ENCODE data around the gene SUPT4H1.

SUPT4H1 gene

GRCh38 chr17:58388302-58389190 is 36.5 kb upstream of the SUPT4H1 start:
- no peak overlapping the region for H3K27ac ChIP-seq (ENCODE audit: low read depth, low read length)
- no peak overlapping the region for H3K9ac ChIP-seq (ENCODE audit: low read length)
- H3K36me3 ChIP-seq (ENCODE audit: control insufficient read depth, insufficient read depth, low read length), result no peaks in the 10 kb centered on the region
- peaks cover 44% of the 10 kb centered on the region for H3K4me1 ChIP-seq (ENCODE audit: control insufficient read depth, insufficient read depth, low read length)
- peak overlapping the region; percentile 36 for H3K4me3 ChIP-seq (ENCODE audit: low read depth, low read length)
- H3K27me3 ChIP-seq (ENCODE audit: control insufficient read depth, insufficient read depth, low read length), result no peaks in the 10 kb centered on the region
- H3K9me3 ChIP-seq (ENCODE audit: control insufficient read depth, insufficient read depth, low read depth, low read length), result no peaks in the 10 kb centered on the region

GRCh38 chr17:58387834-58388233 is 35.8 kb upstream of the SUPT4H1 start:
- no peak overlapping the region for H3K27ac ChIP-seq (ENCODE audit: low read depth, low read length)
- H3K4me3 ChIP-seq (ENCODE audit: low read depth, low read length), result no peak overlapping the region
- H3K36me3 ChIP-seq (ENCODE audit: control insufficient read depth, insufficient read depth, low read length), result no peaks in the 10 kb centered on the region
- peaks cover 44% of the 10 kb centered on the region for H3K4me1 ChIP-seq (ENCODE audit: control insufficient read depth, insufficient read depth, low read length)
- H3K9ac ChIP-seq (ENCODE audit: low read length), result no peak overlapping the region
- no peaks in the 10 kb centered on the region for H3K27me3 ChIP-seq (ENCODE audit: control insufficient read depth, insufficient read depth, low read length)
- no peaks in the 10 kb centered on the region for H3K9me3 ChIP-seq (ENCODE audit: control insufficient read depth, insufficient read depth, low read depth, low read length)

- Histone ChIP-seq H3K27ac (ENCODE audit: low read depth, low read length) (no peak overlapping the region), H3K36me3 (ENCODE audit: control insufficient read depth, insufficient read depth, low read length) (no peaks in the 10 kb centered on the region), H3K9ac (ENCODE audit: low read length) (no peak overlapping the region), H3K4me1 (ENCODE audit: control insufficient read depth, insufficient read depth, low read length) (peaks cover 44% of the 10 kb centered on the region), H3K4me3 (ENCODE audit: low read depth, low read length) (no peak overlapping the region), H3K27me3 (ENCODE audit: control insufficient read depth, insufficient read depth, low read length) (no peaks in the 10 kb centered on the region), H3K9me3 (ENCODE audit: control insufficient read depth, insufficient read depth, low read depth, low read length) (no peaks in the 10 kb centered on the region)
These were observed 34.7 kb upstream of the SUPT4H1 start for GRCh38 chr17:58386708-58387107.

DNA sequence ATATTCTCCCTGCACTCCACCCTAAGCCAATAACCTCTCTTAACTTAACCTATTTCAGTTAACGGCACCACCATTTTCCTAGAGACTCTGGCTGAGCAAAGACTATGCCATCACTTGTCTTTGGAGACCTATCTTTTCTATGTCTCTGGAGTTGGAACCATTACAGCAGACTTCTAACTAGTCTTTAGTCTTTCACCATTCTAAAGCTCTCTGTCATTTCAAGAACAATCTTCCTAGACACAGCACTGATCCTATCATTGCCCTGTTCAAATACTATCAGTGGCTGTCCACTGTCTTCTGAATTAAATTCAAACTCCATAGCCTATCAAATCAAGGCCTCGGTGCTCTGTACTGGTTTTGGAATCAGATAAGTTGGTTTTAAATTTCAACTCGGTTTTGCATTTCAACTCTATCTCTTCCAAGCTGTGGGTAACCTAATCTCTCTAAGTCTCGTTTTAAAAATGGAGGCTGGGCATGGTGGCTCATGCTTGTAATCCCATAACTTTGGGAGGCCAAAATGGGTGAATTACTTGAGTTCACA is 33.4 kb upstream of the SUPT4H1 start:
- H3K36me3 ChIP-seq (ENCODE audit: control insufficient read depth, insufficient read depth, low read length), result no peaks in the 10 kb centered on the region
- no peaks in the 10 kb centered on the region for H3K27me3 ChIP-seq (ENCODE audit: control insufficient read depth, insufficient read depth, low read length)
- no peaks in the 10 kb centered on the region for H3K9me3 ChIP-seq (ENCODE audit: control insufficient read depth, insufficient read depth, low read depth, low read length)
- H3K27ac ChIP-seq (ENCODE audit: low read depth, low read length), result no peak overlapping the region
- peaks cover 43% of the 10 kb centered on the region for H3K4me1 ChIP-seq (ENCODE audit: control insufficient read depth, insufficient read depth, low read length)
- H3K4me3 ChIP-seq (ENCODE audit: low read depth, low read length), result no peak overlapping the region
- H3K9ac ChIP-seq (ENCODE audit: low read length), result no peak overlapping the region

DNA sequence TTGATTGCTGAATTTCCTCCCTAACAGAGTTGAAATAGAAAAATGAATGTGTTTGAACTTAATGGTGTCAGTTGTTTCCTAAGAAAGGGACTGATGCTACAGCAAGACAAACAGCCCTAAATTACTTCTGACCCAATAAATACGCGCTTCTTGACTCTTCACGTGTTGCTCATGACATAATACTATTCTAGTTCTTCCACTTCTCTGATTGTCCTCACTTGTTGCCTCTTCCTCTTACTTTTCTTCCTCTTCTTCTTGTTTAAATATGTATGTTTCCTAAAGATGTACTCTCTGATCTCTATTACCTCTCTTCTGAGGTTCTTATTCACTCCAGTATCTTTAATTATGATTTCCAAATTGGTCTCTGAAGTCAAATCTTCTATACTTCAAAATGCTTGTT is 32.9 kb upstream of the SUPT4H1 start:
- Histone ChIP-seq H3K36me3 (ENCODE audit: control insufficient read depth, insufficient read depth, low read length) (no peaks in the 10 kb centered on the region), H3K4me3 (ENCODE audit: low read depth, low read length) (no peak overlapping the region), H3K4me1 (ENCODE audit: control insufficient read depth, insufficient read depth, low read length) (peaks cover 42% of the 10 kb centered on the region), H3K27me3 (ENCODE audit: control insufficient read depth, insufficient read depth, low read length) (no peaks in the 10 kb centered on the region), H3K27ac (ENCODE audit: low read depth, low read length) (no peak overlapping the region), H3K9me3 (ENCODE audit: control insufficient read depth, insufficient read depth, low read depth, low read length) (no peaks in the 10 kb centered on the region), H3K9ac (ENCODE audit: low read length) (no peak overlapping the region)

GRCh38 chr17:58383892-58384462 is 32.0 kb upstream of the SUPT4H1 start:
- no peaks in the 10 kb centered on the region for H3K36me3 ChIP-seq (ENCODE audit: control insufficient read depth, insufficient read depth, low read length)
- no peak overlapping the region for H3K4me3 ChIP-seq (ENCODE audit: low read depth, low read length)
- no peaks in the 10 kb centered on the region for H3K27me3 ChIP-seq (ENCODE audit: control insufficient read depth, insufficient read depth, low read length)
- no peak overlapping the region for H3K9ac ChIP-seq (ENCODE audit: low read length)
- H3K27ac ChIP-seq (ENCODE audit: low read depth, low read length), result no peak overlapping the region
- peaks cover 43% of the 10 kb centered on the region for H3K4me1 ChIP-seq (ENCODE audit: control insufficient read depth, insufficient read depth, low read length)
- no peaks in the 10 kb centered on the region for H3K9me3 ChIP-seq (ENCODE audit: control insufficient read depth, insufficient read depth, low read depth, low read length)

GRCh38 chr17:58382872-58383242 is 30.9 kb upstream of the SUPT4H1 start:
- Histone ChIP-seq H3K36me3 (ENCODE audit: control insufficient read depth, insufficient read depth, low read length) (no peaks in the 10 kb centered on the region), H3K4me3 (ENCODE audit: low read depth, low read length) (no peak overlapping the region), H3K4me1 (ENCODE audit: control insufficient read depth, insufficient read depth, low read length) (peaks cover 36% of the 10 kb centered on the region), H3K27me3 (ENCODE audit: control insufficient read depth, insufficient read depth, low read length) (no peaks in the 10 kb centered on the region), H3K27ac (ENCODE audit: low read depth, low read length) (no peak overlapping the region), H3K9me3 (ENCODE audit: control insufficient read depth, insufficient read depth, low read depth, low read length) (no peaks in the 10 kb centered on the region), H3K9ac (ENCODE audit: low read length) (no peak overlapping the region)

DNA sequence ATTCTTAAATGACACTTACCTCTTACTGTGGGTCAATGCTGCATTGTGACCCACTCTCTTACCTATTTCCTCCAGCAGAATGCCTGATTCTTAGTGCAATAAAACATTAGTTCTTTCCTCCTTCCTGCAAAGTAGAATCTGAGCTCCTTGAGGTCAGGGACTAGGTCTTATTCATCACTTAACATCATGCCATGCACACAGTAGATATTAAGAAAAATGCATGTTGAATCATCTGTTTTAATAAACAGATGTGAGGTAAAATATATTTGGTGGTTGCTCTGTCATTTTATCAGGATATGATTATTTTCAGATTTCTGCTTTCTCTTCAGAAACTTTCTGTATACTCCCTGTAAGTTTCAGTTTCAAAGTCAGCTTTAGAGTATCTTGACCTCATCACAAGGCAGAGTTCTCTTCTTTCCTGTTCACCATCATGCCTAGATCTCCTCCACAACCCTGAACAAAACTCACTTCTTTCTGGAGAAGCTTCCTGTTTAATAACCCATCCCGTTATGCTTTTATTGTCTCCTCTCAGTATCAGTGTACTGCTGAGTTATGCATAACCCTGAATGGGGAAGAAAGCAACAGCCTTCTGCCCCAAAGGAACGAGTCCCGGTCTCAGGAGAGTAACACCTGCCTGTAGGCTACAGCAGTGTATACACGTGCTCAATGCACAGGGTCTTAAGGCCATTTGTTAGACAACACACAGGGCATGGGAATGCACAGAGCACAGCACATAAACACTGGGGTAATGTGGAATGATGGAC is 30.3 kb upstream of the SUPT4H1 start:
- no peaks in the 10 kb centered on the region for H3K27me3 ChIP-seq (ENCODE audit: control insufficient read depth, insufficient read depth, low read length)

DNA sequence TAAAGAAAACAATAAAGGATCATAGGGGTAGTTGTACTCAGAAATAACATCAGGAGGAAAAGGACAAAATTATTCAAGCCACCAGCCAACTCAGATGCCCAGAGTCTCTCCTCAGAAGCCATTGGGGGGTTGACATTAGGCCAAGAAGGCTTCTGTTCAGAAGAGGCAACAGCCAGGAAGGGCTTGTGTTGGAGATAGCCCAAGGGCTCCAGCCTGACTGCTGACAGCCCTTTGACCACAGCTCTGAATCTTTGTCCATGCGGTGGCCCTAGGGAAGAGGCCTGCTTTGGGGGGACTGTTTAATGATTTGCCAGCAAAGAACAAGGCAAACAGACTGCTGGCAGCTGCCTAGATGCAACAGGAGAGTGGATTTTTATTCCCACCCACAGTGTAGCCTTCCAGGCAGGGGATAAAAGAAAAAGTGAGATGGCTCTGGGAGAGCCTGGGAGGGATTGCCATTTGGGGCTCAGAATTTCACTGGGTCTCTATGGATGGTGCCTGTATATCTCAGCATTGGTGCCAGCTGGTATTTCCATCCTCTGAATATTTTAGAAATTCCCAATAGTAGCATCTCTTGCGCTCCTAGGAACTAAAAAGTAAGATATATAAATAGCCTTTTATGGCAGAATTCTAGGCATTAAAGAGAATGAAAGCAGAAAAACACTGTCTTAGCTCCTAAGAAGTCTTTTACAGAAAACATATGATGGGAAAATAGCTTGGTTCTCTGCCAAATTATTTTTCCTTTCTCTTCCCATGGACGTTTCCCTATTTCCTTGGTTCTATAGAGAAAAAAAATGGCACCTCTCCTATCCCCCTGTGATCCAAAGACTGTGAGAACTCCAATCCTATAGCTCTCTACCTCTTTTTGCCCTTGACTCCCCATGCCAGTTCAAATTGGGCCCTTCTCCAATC is 29.4 kb upstream of the SUPT4H1 start:
- Histone ChIP-seq H3K9ac (ENCODE audit: low read length) (no peak overlapping the region), H3K9me3 (ENCODE audit: control insufficient read depth, insufficient read depth, low read depth, low read length) (no peaks in the 10 kb centered on the region), H3K4me3 (ENCODE audit: low read depth, low read length) (no peak overlapping the region), H3K4me1 (ENCODE audit: control insufficient read depth, insufficient read depth, low read length) (peaks cover 48% of the 10 kb centered on the region), H3K27ac (ENCODE audit: low read depth, low read length) (no peak overlapping the region), H3K27me3 (ENCODE audit: control insufficient read depth, insufficient read depth, low read length) (no peaks in the 10 kb centered on the region), H3K36me3 (ENCODE audit: control insufficient read depth, insufficient read depth, low read length) (no peaks in the 10 kb centered on the region)

More for the DNA sequence above, 30.3 kb upstream of the SUPT4H1 start:
- Histone ChIP-seq H3K9ac (ENCODE audit: low read length) (no peak overlapping the region), H3K27ac (ENCODE audit: low read depth, low read length) (no peak overlapping the region), H3K4me3 (ENCODE audit: low read depth, low read length) (no peak overlapping the region), H3K9me3 (ENCODE audit: control insufficient read depth, insufficient read depth, low read depth, low read length) (no peaks in the 10 kb centered on the region), H3K36me3 (ENCODE audit: control insufficient read depth, insufficient read depth, low read length) (no peaks in the 10 kb centered on the region), H3K4me1 (ENCODE audit: control insufficient read depth, insufficient read depth, low read length) (peaks cover 38% of the 10 kb centered on the region)

Measured in HUES6 (cell line).